ENCODE measurements around the gene TRIO.

GRCh38 chr5:14373685-14374084, 230.5 kb downstream of the TRIO start:
- TF ChIP-seq, protein P1, sequence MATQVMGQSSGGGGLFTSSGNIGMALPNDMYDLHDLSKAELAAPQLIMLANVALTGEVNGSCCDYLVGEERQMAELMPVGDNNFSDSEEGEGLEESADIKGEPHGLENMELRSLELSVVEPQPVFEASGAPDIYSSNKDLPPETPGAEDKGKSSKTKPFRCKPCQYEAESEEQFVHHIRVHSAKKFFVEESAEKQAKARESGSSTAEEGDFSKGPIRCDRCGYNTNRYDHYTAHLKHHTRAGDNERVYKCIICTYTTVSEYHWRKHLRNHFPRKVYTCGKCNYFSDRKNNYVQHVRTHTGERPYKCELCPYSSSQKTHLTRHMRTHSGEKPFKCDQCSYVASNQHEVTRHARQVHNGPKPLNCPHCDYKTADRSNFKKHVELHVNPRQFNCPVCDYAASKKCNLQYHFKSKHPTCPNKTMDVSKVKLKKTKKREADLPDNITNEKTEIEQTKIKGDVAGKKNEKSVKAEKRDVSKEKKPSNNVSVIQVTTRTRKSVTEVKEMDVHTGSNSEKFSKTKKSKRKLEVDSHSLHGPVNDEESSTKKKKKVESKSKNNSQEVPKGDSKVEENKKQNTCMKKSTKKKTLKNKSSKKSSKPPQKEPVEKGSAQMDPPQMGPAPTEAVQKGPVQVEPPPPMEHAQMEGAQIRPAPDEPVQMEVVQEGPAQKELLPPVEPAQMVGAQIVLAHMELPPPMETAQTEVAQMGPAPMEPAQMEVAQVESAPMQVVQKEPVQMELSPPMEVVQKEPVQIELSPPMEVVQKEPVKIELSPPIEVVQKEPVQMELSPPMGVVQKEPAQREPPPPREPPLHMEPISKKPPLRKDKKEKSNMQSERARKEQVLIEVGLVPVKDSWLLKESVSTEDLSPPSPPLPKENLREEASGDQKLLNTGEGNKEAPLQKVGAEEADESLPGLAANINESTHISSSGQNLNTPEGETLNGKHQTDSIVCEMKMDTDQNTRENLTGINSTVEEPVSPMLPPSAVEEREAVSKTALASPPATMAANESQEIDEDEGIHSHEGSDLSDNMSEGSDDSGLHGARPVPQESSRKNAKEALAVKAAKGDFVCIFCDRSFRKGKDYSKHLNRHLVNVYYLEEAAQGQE (IDR thresholded peaks at IDR 0.05; ENCODE audit: insufficient read depth in 1 of 2, low read depth in 2 of 2, low read length in 2 of 2), result no peak
- TF ChIP-seq SIN3A (IDR thresholded peaks at IDR 0.05; ENCODE audit: borderline replicate concordance, insufficient read depth, low read length) (no peak), TAF1 (IDR thresholded peaks at IDR 0.05; ENCODE audit: borderline replicate concordance, insufficient read depth, low read length) (no peak)

Measured in PFSK-1 (cell line).